HEK293 (cell line): Measurements from ENCODE around the gene L2HGDH.
A peak's percentile ranks its signal among the peaks of the same experiment; 100 is the strongest.

Source experiments
- CTCF ChIA-PET: fragments of 350-600 bp; formaldehyde crosslinking; extraction: SDS; loops from one replicate; lab custom pipeline; 2021; ENCODE audit warnings: antibody characterized with exemption; lab: Yijun Ruan, JAX
- POLR2A ChIA-PET: fragments of 300-600 bp; formaldehyde crosslinking; extraction: SDS; loops from one replicate; lab custom pipeline; 2020; ENCODE audit warnings: antibody characterized with exemption, inconsistent platforms; lab: Yijun Ruan, JAX
- H3K27ac ChIP-seq: fragments of 200-500 bp; sonication (Bioruptor generic); 2 replicates; pipeline ENCODE4 v1.5.1; 2014; ENCODE audit warnings: low read depth, low read length, control low read depth, inconsistent platforms; ENCODE audit errors: extremely low read depth
- H3K36me3 ChIP-seq, 2 experiments: fragments of 200-500 bp in 1 of 2; sonication (Bioruptor generic) in 1 of 2; 1 replicate in 1 of 2; 2 replicates in 1 of 2; pipeline ENCODE4 v1.5.1; 2014 to 2017; ENCODE audit warnings: inconsistent platforms in 2 of 2, low read length in 2 of 2; ENCODE audit not compliant: control insufficient read depth in 2 of 2, insufficient read depth in 1 of 2
- H3K4me1 ChIP-seq: fragments of 200-500 bp; sonication (Bioruptor generic); 2 replicates; pipeline ENCODE4 v1.5.1; 2014; ENCODE audit warnings: mild to moderate bottlenecking, low read length, inconsistent platforms; ENCODE audit not compliant: control insufficient read depth, insufficient read depth
- H3K4me3 ChIP-seq: 2 replicates; pipeline ENCODE4 v1.5.1; 2011; ENCODE audit warnings: low read depth, mild to moderate bottlenecking, control low read depth, low read length, moderate library complexity
- H3K9me3 ChIP-seq: fragments of 200-500 bp; sonication (Bioruptor generic); 2 replicates; pipeline ENCODE4 v1.5.1; 2014; ENCODE audit warnings: low read depth, low read length, inconsistent platforms; ENCODE audit not compliant: control insufficient read depth, insufficient read depth
- BCL11A ChIP-seq: fragments of 450-650 bp; formaldehyde crosslinking; IDR thresholded peaks from 2 replicates; pipeline ENCODE4 v1.5.1; 2016; ENCODE audit warnings: low read depth, missing biosample characterization, missing genetic modification characterization
- FEZF1 ChIP-seq: fragments of 450-650 bp; formaldehyde crosslinking; IDR thresholded peaks from 2 replicates; pipeline ENCODE4 v1.5.1; 2016; ENCODE audit warnings: missing biosample characterization, missing genetic modification characterization
- GLI4 ChIP-seq: fragments of 450-650 bp; formaldehyde crosslinking; IDR thresholded peaks from 2 replicates; pipeline ENCODE4 v1.5.1; 2016; ENCODE audit warnings: missing biosample characterization, missing genetic modification characterization
- KLF16 ChIP-seq: fragments of 450-650 bp; formaldehyde crosslinking; IDR thresholded peaks from 2 replicates; pipeline ENCODE4 v1.5.1; 2017; ENCODE audit warnings: missing biosample characterization, missing genetic modification characterization
- KLF9 ChIP-seq: fragments of 450-650 bp; formaldehyde crosslinking; IDR thresholded peaks from 2 replicates; pipeline ENCODE4 v1.5.1; 2016; ENCODE audit warnings: missing biosample characterization, missing genetic modification characterization, low read depth
- PATZ1 ChIP-seq: fragments of 450-650 bp; formaldehyde crosslinking; IDR thresholded peaks from 2 replicates; pipeline ENCODE4 v1.5.1; 2016; ENCODE audit warnings: missing biosample characterization, missing genetic modification characterization
- ZBTB21 ChIP-seq: fragments of 450-650 bp; formaldehyde crosslinking; IDR thresholded peaks from 2 replicates; pipeline ENCODE4 v1.5.1; 2017; ENCODE audit warnings: missing biosample characterization, missing genetic modification characterization
- ZBTB48 ChIP-seq: fragments of 450-650 bp; formaldehyde crosslinking; IDR thresholded peaks from 2 replicates; pipeline ENCODE4 v1.5.1; 2016; ENCODE audit warnings: missing biosample characterization, missing genetic modification characterization
- ZBTB7A ChIP-seq: fragments of 450-650 bp; formaldehyde crosslinking; IDR thresholded peaks from 2 replicates; pipeline ENCODE4 v1.5.1; 2016; ENCODE audit warnings: low read depth, missing biosample characterization, missing genetic modification characterization
- ZNF112 ChIP-seq: fragments of 450-650 bp; formaldehyde crosslinking; IDR thresholded peaks from 2 replicates; pipeline ENCODE4 v1.5.0; 2017; ENCODE audit warnings: missing biosample characterization, missing genetic modification characterization
- ZNF146 ChIP-seq: fragments of 450-650 bp; formaldehyde crosslinking; IDR thresholded peaks from 2 replicates; pipeline ENCODE4 v1.5.1; 2016; ENCODE audit warnings: missing biosample characterization, missing genetic modification characterization
- ZNF2 ChIP-seq: fragments of 450-650 bp; formaldehyde crosslinking; IDR thresholded peaks from 2 replicates; pipeline ENCODE4 v1.5.1; 2016; ENCODE audit warnings: missing biosample characterization, missing genetic modification characterization
- ZNF202 ChIP-seq: fragments of 450-650 bp; formaldehyde crosslinking; IDR thresholded peaks from 2 replicates; pipeline ENCODE4 v1.5.1; 2016; ENCODE audit warnings: missing biosample characterization, missing genetic modification characterization, borderline replicate concordance
- ZNF248 ChIP-seq: fragments of 450-650 bp; formaldehyde crosslinking; IDR thresholded peaks from 2 replicates; pipeline ENCODE4 v1.5.1; 2017; ENCODE audit warnings: missing biosample characterization, missing genetic modification characterization
- ZNF311 ChIP-seq: fragments of 450-650 bp; formaldehyde crosslinking; IDR thresholded peaks from 2 replicates; pipeline ENCODE4 v1.5.1; 2017; ENCODE audit warnings: missing biosample characterization, missing genetic modification characterization, borderline replicate concordance
- ZNF324 ChIP-seq: fragments of 450-650 bp; formaldehyde crosslinking; IDR thresholded peaks from 2 replicates; pipeline ENCODE4 v1.5.1; 2016; ENCODE audit warnings: missing biosample characterization, missing genetic modification characterization
- ZNF341 ChIP-seq: fragments of 450-650 bp; formaldehyde crosslinking; IDR thresholded peaks from 2 replicates; pipeline ENCODE4; 2016; ENCODE audit warnings: low read depth, missing biosample characterization, missing genetic modification characterization
- ZNF404 ChIP-seq: fragments of 450-650 bp; formaldehyde crosslinking; IDR thresholded peaks from 2 replicates; pipeline ENCODE4 v1.5.1; 2017; ENCODE audit warnings: missing biosample characterization, missing genetic modification characterization
- ZNF449 ChIP-seq: fragments of 450-650 bp; formaldehyde crosslinking; IDR thresholded peaks from 2 replicates; pipeline ENCODE4 v1.5.1; 2017; ENCODE audit warnings: missing biosample characterization, mild to moderate bottlenecking, missing genetic modification characterization, moderate library complexity
- ZNF501 ChIP-seq: fragments of 450-650 bp; formaldehyde crosslinking; IDR thresholded peaks from 2 replicates; pipeline ENCODE4 v1.5.1; 2016; ENCODE audit warnings: missing biosample characterization, missing genetic modification characterization
- ZNF561 ChIP-seq: fragments of 450-650 bp; IDR thresholded peaks from 2 replicates; pipeline ENCODE4 v1.5.1; 2018; ENCODE audit warnings: missing biosample characterization, missing genetic modification characterization, borderline replicate concordance
- ZNF621 ChIP-seq: fragments of 450-650 bp; formaldehyde crosslinking; IDR thresholded peaks from 2 replicates; pipeline ENCODE4 v1.5.1; 2017; ENCODE audit warnings: missing biosample characterization, missing genetic modification characterization
- ZNF623 ChIP-seq: fragments of 450-650 bp; formaldehyde crosslinking; IDR thresholded peaks from 2 replicates; pipeline ENCODE4 v1.5.1; 2016; ENCODE audit warnings: missing biosample characterization, missing genetic modification characterization
- ZNF677 ChIP-seq: fragments of 450-650 bp; IDR thresholded peaks from 2 replicates; pipeline ENCODE4 v1.5.0; 2018; ENCODE audit warnings: missing biosample characterization, mild to moderate bottlenecking, missing genetic modification characterization, moderate library complexity
- ZNF76 ChIP-seq: fragments of 450-650 bp; formaldehyde crosslinking; IDR thresholded peaks from 2 replicates; pipeline ENCODE4; 2016; ENCODE audit warnings: low read depth, missing biosample characterization, missing genetic modification characterization, borderline replicate concordance
- ZNF768 ChIP-seq: fragments of 450-650 bp; formaldehyde crosslinking; IDR thresholded peaks from 2 replicates; pipeline ENCODE4 v1.5.1; 2018; ENCODE audit warnings: missing biosample characterization, mild to moderate bottlenecking, missing genetic modification characterization
- ZNF776 ChIP-seq: fragments of 450-650 bp; formaldehyde crosslinking; IDR thresholded peaks from 2 replicates; pipeline ENCODE4 v1.5.0; 2017; ENCODE audit warnings: missing biosample characterization, missing genetic modification characterization, borderline replicate concordance
- ZNF792 ChIP-seq: fragments of 450-650 bp; formaldehyde crosslinking; IDR thresholded peaks from 2 replicates; pipeline ENCODE4 v1.5.1; 2016; ENCODE audit warnings: missing biosample characterization, missing genetic modification characterization
- ZSCAN30 ChIP-seq: fragments of 450-650 bp; IDR thresholded peaks from 2 replicates; pipeline ENCODE4 v1.5.1; 2018; ENCODE audit warnings: missing biosample characterization, mild to moderate bottlenecking, missing genetic modification characterization, moderate library complexity
- TF ChIP-seq, protein P1 (sequence below): fragments of 450-650 bp; formaldehyde crosslinking; optimal IDR thresholded peaks from 2 replicates; pipeline ENCODE3; 2016; ENCODE audit warnings: missing biosample characterization, mild to moderate bottlenecking, missing genetic modification characterization
- TF ChIP-seq, protein P2 (sequence below): fragments of 450-650 bp; formaldehyde crosslinking; IDR thresholded peaks from 2 replicates; pipeline ENCODE4 v1.5.1; 2016; ENCODE audit warnings: missing biosample characterization, missing genetic modification characterization

The L2HGDH gene

DNA sequence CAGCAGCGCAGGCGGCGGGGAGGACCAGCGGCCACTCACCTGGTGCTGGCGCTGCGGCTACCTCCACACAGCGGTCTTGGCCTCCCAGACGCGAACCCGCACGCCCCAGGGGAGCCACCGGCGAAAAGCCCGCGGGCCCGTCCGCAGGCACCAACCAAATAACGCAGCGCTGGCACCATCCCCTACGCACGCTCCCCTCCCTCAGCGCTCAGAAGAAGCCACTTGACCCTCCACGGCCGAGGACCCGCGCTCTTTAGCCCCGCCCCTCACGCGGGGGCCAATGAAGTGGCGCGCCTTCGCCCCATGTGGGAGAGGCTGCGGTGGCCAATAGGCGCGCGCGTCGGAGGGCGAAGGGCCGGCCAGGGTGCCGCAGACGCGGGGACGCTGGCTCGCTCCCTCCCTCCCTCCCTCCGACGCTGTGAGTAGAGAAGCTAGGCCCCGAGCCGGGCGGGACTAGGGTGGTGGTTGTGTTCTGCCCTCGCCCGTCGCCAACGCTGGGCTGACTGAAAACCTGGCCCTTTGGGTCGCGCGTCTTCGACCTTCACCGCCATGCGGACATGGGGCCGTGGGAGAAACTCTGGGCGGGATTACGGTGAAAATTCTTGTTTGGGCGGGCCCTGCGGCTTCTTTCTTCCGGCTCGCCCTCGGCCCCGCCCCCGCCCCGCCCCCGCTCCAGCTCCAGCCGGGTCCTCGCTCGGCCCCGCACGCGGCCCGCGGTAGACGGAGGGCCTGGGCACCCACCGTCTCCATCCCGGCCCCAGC lies at the start of gene L2HGDH, which contains the start of gene DMAC2L:
L2HGDH (minus strand) TSS at position 258 of the 762 bp plus-strand sequence; CDS start at position 179, 79 bp downstream.
DMAC2L (plus strand) TSS at position 353 of the 762 bp plus-strand sequence. CDS start 9,164 bp downstream, outside the sequence.
- CTCF ChIA-PET = interaction anchor here (0.5 to 3.6 kb wide), 4 partner anchors 9 to 21 kb away, joined by 4 to 20 read pairs (median 4); no protein-coding TSS in a partner anchor
- Histone ChIP-seq H3K4me1 (no peaks in the 10 kb centered on the region), H3K9me3 (no peaks in the 10 kb centered on the region), H3K27ac (peak within 1 kb of the TSS; percentile 75), H3K4me3 (peak within 1 kb of the TSS; percentile 85), H3K36me3 (peaks cover 4 to 12% of the 10 kb centered on the region in 2 experiments; a peak in 2 of 3 replicates)
- POLR2A ChIA-PET = interaction anchor here (0.6 to 1.3 kb wide), 14 partner anchors 9 to 1420 kb away, joined by 3 to 8 read pairs (median 3); partner anchors contain the start of genes CDKL1, NIN, SAV1 and SOS2
- TF ChIP-seq ZNF311 (tag by site-specific recombination) = no peak
- TF ChIP-seq KLF16 (tag by site-specific recombination) = peak; percentile 35
- TF ChIP-seq GLI4 = no peak
- TF ChIP-seq ZNF776 = no peak
- TF ChIP-seq ZNF768 (tag by site-specific recombination) = no peak
- TF ChIP-seq ZBTB21 (tag by site-specific recombination) = no peak
- TF ChIP-seq ZNF341 (tag by site-specific recombination) = no peak; the same call in 1 of the 2 replicates
- TF ChIP-seq ZNF677 = no peak
- no peak for TF ChIP-seq ZNF202 (tag by site-specific recombination)
- TF ChIP-seq ZNF112 = no peak
- peak; percentile 97 for TF ChIP-seq ZSCAN30 (tag by site-specific recombination)
- TF ChIP-seq ZNF561 (tag by site-specific recombination) = 0 out of 2 replicates have a peak, but pooled peaks have one; percentile 39
- 0 out of 2 replicates have a peak, but pooled peaks have one; percentile 23 for TF ChIP-seq ZNF76 (tag by site-specific recombination)
- TF ChIP-seq, protein P1, sequence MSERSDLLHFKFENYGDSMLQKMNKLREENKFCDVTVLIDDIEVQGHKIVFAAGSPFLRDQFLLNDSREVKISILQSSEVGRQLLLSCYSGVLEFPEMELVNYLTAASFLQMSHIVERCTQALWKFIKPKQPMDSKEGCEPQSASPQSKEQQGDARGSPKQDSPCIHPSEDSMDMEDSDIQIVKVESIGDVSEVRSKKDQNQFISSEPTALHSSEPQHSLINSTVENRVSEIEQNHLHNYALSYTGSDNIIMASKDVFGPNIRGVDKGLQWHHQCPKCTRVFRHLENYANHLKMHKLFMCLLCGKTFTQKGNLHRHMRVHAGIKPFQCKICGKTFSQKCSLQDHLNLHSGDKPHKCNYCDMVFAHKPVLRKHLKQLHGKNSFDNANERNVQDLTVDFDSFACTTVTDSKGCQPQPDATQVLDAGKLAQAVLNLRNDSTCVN (tag by site-specific recombination) = peak; percentile 97
- TF ChIP-seq ZNF621 (tag by site-specific recombination) = no peak
- TF ChIP-seq FEZF1 = peak; percentile 60; the same call in 1 of the 2 replicates
- TF ChIP-seq ZNF449 = no peak
- TF ChIP-seq KLF9 = peak; percentile 83
- no peak; the same call in none of the 2 replicates for TF ChIP-seq ZNF2
- no peak for TF ChIP-seq ZNF248 (tag by site-specific recombination)
- TF ChIP-seq, protein P2, sequence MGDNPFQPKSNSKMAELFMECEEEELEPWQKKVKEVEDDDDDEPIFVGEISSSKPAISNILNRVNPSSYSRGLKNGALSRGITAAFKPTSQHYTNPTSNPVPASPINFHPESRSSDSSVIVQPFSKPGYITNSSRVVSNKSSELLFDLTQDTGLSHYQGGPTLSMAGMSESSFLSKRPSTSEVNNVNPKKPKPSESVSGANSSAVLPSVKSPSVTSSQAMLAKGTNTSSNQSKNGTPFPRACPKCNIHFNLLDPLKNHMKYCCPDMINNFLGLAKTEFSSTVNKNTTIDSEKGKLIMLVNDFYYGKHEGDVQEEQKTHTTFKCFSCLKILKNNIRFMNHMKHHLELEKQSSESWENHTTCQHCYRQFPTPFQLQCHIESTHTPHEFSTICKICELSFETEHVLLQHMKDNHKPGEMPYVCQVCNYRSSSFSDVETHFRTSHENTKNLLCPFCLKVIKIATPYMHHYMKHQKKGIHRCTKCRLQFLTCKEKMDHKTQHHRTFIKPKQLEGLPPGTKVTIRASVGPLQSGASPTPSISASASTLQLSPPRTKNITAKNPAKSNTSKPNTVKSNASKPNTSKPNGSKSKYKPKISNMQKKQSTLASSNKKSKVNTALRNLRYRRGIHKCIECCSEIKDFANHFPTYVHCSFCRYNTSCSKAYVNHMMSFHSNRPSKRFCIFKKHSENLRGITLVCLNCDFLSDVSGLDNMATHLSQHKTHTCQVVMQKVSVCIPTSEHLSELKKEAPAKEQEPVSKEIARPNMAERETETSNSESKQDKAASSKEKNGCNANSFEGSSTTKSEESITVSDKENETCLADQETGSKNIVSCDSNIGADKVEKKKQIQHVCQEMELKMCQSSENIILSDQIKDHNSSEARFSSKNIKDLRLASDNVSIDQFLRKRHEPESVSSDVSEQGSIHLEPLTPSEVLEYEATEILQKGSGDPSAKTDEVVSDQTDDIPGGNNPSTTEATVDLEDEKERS (tag by site-specific recombination) = no peak
- no peak for TF ChIP-seq ZNF324
- no peak; the same call in 1 of the 2 replicates for TF ChIP-seq ZBTB7A
- peak; percentile 58; the same call in 1 of the 2 replicates for TF ChIP-seq BCL11A (tag by site-specific recombination)
- TF ChIP-seq PATZ1 (tag by site-specific recombination) = peak; percentile 87
- TF ChIP-seq ZNF501 (tag by site-specific recombination) = peak; percentile 93
- no peak for TF ChIP-seq ZNF623 (tag by site-specific recombination)
- TF ChIP-seq ZNF792 (tag by site-specific recombination) = no peak
- TF ChIP-seq ZBTB48 (tag by site-specific recombination) = peak; percentile 69
- no peak for TF ChIP-seq ZNF146 (tag by site-specific recombination)
- no peak for TF ChIP-seq ZNF404
